Epithelial cell of prostate (primary cell): ENCODE data around the gene RNF128.
A peak's percentile ranks its signal among the peaks of the same experiment; 100 is the strongest.
"Not testable (repeated sequence)": the region's sequence is repeated elsewhere in the genome, so short reads cannot be mapped to it uniquely, and the experiment has no call there.

Experiments
- DNase-seq: peaks from one replicate; pipeline ENCODE4 v3.0.0-alpha.2; 2011; ENCODE audit warnings: low read depth, low spot score
- H3K27ac ChIP-seq: fragments of 450-650 bp; 2 replicates; pipeline ENCODE4 v1.5.1; 2017; ENCODE audit warnings: mild to moderate bottlenecking

Gene RNF128

GRCh38 chrX:106742193-106742592, 15.7 kb downstream of the RNF128 start:
- H3K27ac ChIP-seq, result peak overlapping the region; percentile 5
- no peak for DNase-seq

DNA sequence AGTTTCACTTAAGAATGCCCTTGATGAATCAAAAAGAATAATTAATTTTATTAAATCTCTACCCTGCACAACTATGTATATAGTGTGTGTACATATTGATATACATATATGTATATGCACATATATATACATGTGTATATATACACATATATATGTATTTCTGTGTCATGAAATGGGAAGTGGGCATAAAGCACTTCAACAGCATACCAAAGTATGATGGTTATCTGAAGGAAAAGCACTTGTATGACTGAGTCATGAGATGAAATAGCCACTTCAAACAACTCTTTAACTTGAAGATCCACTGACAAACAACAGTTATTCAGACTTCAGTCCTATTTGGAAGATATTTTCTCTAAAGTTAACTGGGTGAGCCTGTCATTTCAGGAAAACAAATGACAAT, 16.3 kb downstream of the RNF128 start:
- peak overlapping the region; percentile 5 for H3K27ac ChIP-seq
- DNase-seq, result no peak

GRCh38 chrX:106748377-106748776, 21.9 kb downstream of the RNF128 start:
- DNase-seq, result no peak
- H3K27ac ChIP-seq, result no peak overlapping the region

- no peak overlapping the region for H3K27ac ChIP-seq
- DNase-seq, result no peak
Measured at GRCh38 chrX:106751407-106751806, 24.9 kb downstream of the RNF128 start.

- peak overlapping the region; percentile 3 for H3K27ac ChIP-seq
- DNase-seq, result no peak
Measured at GRCh38 chrX:106752101-106752678, 25.7 kb downstream of the RNF128 start.

DNA sequence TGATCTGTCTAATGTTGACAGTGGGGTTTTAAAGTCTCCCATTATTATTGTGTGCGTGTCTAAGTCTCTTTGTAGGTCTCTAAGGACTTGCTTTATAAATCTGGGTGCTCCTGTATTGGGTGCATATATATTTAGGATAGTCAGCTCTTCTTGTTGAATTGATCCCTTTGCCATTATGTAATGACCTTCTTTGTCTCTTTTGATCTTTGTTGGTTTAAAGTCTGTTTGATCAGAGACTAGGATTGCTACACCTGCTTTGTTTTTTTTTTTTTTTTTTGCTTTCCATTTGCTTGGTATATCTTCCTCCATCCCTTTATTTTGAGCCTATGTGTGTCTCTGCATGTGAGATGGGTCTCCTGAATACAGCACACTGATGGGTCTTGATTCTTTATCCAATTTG, 42.8 kb downstream of the RNF128 start:
- not testable (repeated sequence) for H3K27ac ChIP-seq, DNase-seq

DNA sequence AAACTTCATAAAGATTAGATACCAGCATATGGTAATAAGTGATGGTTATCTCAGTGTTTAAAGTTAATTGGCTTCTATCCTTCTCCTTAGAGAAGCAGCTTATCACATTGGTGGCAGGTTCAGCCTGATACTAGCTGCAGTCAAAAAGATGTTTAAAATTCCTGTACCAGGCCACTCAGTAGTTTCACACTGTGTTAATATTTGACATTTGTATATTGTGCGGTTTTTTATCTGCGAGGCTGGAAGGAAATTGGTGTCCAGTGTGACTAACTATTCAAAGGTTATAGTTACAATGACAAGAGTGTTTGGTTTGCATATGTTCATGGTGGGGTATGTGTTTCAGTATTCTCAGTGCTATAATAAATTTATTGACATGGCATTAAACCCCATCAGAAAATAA, 48.5 kb downstream of the RNF128 start:
- H3K27ac ChIP-seq, result no peak overlapping the region
- DNase-seq, result no peak

GRCh38 chrX:106780264-106780663, 53.8 kb downstream of the RNF128 start:
- peak overlapping the region; percentile 49 for H3K27ac ChIP-seq
- no peak for DNase-seq

GRCh38 chrX:106780664-106781377, 54.3 kb downstream of the RNF128 start:
- H3K27ac ChIP-seq, result peak overlapping the region; percentile 49
- peak; percentile 10 for DNase-seq

GRCh38 chrX:106783716-106784115, 57.2 kb downstream of the RNF128 start:
- DNase-seq, result no peak
- H3K27ac ChIP-seq, result no peak overlapping the region

DNA sequence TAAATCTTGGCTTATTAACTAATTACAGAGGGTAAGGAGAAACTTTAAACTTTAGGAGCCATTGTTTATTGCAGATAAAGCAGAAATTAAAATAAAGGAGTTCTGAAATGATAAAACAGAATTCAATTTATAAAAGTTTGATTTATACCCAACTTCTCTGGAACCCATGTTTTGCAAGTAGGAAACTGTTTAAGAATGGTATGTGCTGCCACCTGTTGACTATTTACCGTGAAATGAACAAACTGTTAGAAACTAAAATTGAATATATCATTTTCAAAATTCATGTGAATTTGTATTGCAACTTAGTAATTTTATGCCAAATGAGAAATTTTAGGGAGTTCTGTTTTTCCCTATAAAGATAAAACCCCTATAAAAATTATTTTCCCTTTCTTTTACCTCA, 65.0 kb downstream of the RNF128 start:
- DNase-seq, result no peak

GRCh38 chrX:106802063-106802387, 75.5 kb downstream of the RNF128 start:
- peak overlapping the region; percentile 42 for H3K27ac ChIP-seq
- DNase-seq, result no peak

More for the DNA sequence above, 65.0 kb downstream of the RNF128 start:
- no peak overlapping the region for H3K27ac ChIP-seq

- peak within 1 kb of the TSS; percentile 42 for H3K27ac ChIP-seq
- peak; percentile 55 for DNase-seq
Measured at GRCh38 chrX:106802388-106803275, 76.1 kb downstream of the RNF128 start, which contains the start of gene TBC1D8B. TBC1D8B (plus strand) TSS chrX:106802673; CDS start chrX:106802854, 181 bp downstream.

DNA sequence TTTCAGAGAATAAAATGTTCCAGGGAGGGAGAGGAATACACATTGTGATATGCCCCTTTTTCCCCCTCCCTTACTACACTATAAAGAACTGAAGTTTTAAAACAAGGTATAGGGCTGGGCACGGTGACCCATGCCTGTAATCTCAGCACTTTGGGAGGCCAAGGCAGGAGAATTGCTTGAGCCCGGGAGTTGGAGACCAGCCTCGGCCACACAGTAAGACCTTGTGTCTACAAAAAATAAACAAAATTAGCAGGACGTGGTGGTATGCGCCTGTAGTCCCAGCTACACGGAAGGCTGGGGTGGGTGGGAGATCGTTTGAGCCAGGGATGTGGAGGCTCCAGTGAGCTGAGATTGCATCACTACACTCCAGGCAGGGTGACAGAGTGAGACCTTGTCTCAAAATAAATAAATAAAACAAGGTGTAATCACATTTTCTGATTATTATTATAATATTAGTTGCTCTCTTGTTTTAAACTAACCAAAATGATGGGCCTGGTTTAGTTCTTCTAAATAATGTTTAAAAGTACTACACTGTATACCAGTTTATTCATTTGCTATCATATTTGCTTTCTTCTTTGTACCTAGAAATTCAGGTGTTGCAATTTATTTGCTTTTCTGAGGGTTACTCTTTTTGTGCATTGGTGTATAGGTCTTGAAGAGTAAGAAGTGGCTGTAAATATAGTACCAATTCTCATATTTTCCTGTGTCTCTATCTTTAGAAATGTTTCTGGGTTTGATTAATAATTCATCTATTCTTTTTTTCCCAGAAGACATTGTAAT, 84.8 kb downstream of the RNF128 start:
- DNase-seq, result no peak
- H3K27ac ChIP-seq, result no peak overlapping the region

- not testable (repeated sequence) for DNase-seq, H3K27ac ChIP-seq
Measured at GRCh38 chrX:106812930-106813329, 86.4 kb downstream of the RNF128 start.

GRCh38 chrX:106814093-106814492, 87.6 kb downstream of the RNF128 start:
- not testable (repeated sequence) for H3K27ac ChIP-seq, DNase-seq
